AG10803 (cell line): ENCODE measurements around the gene OS9.

ENCODE experiments used
- DNase-seq: peaks from one replicate; pipeline ENCODE4 v3.0.0; 2010; ENCODE audit warnings: low read depth
- H3K4me3 ChIP-seq: 2 replicates; pipeline ENCODE4 v1.5.1; 2011; ENCODE audit warnings: mild to moderate bottlenecking, low read length, control low read depth
- CTCF ChIP-seq: conservative IDR thresholded peaks from 2 replicates; pipeline ENCODE4 v1.5.1; 2011; ENCODE audit warnings: mild to moderate bottlenecking, low read length, control low read depth, inconsistent platforms

OS9 gene

GRCh38 chr12:57715786-57716185 is 21.9 kb downstream of the OS9 start:
- no peak overlapping the region for H3K4me3 ChIP-seq
- TF ChIP-seq CTCF = no peak
- DNase-seq = no peak

- TF ChIP-seq CTCF = no peak
- no peak for DNase-seq
- H3K4me3 ChIP-seq = no peak overlapping the region
These were observed 22.4 kb downstream of the OS9 start for GRCh38 chr12:57716305-57716704.

- no peak for DNase-seq
- no peak overlapping the region for H3K4me3 ChIP-seq
- no peak for TF ChIP-seq CTCF
These were observed 23.2 kb downstream of the OS9 start for GRCh38 chr12:57717131-57717530.

- no peak for TF ChIP-seq CTCF
- H3K4me3 ChIP-seq = no peak overlapping the region
- no peak for DNase-seq
These were observed 24.1 kb downstream of the OS9 start for GRCh38 chr12:57717846-57718640.

GRCh38 chr12:57718641-57719528 is 25.0 kb downstream of the OS9 start:
- DNase-seq = no peak
- H3K4me3 ChIP-seq = no peak overlapping the region
- TF ChIP-seq CTCF = no peak

- no peak for TF ChIP-seq CTCF
- H3K4me3 ChIP-seq = no peak overlapping the region
- DNase-seq = no peak
These were observed 26.1 kb downstream of the OS9 start for GRCh38 chr12:57719777-57720605.
